K562 (cell line): ENCODE data around the gene IQCN. TPM values are rescaled to one million over a fixed set of nuclear protein-coding genes. Genes with fewer than 3 reads are reported as not detected.

ENCODE experiments used
- ATAC-seq: fragments of 200-7000 bp; cut with Tn5 transposase; 3 replicates; pipeline ENCODE4 v1.9.1; 2020; ENCODE audit warnings: moderate library complexity
- BruUV-seq: library from RNA; stranded (reverse); fragments of 400-500 nt; replicated peaks from 2 replicates; lab custom pipeline; 2021; lab: Mats Ljungman, UMichigan
- CTCF ChIA-PET: fragments of 300-600 bp; formaldehyde crosslinking; extraction: SDS; loops from one replicate; lab custom pipeline; 2021; ENCODE audit warnings: low intra/inter-chr PET ratio; lab: Yijun Ruan, JAX
- POLR2A ChIA-PET: fragments of 300-600, 350-650 bp; sonication (Branson Sonifier 250); formaldehyde crosslinking; extraction: SDS; loops from one replicate; lab custom pipeline; 2021; ENCODE audit warnings: antibody characterized with exemption, inconsistent platforms; lab: Yijun Ruan, JAX
- DNase-seq, 4 experiments: peaks; one replicate each; pipeline versions ENCODE4 v3.0.0 to v3.0.0-alpha.2; 2011 to 2018; ENCODE audit warnings: low spot score in 3 of 4, mixed read lengths in 3 of 4; ENCODE audit errors: extremely low read depth in 1 of 4
- FAIRE-seq: peaks from 2 replicates; lab custom pipeline; 2011; peaks lifted over from hg19 to GRCh38; lab: Jason Lieb, UNC
- H2AFZ ChIP-seq: 2 replicates; pipeline ENCODE4 v1.6.0; 2011; ENCODE audit warnings: low read depth, low read length, control low read depth, inconsistent platforms
- H3K27ac ChIP-seq: fragments of 200-600 bp; 3 replicates; pipeline ENCODE4 v1.8.0; 2011; ENCODE audit warnings: low read depth, mild to moderate bottlenecking, control low read depth, inconsistent platforms, low read length, moderate library complexity, mixed read lengths; ENCODE audit errors: extremely low read depth
- H3K27me3 ChIP-seq, 2 experiments: fragments of 300-600 bp in 1 of 2; 2 replicates in 1 of 2; 3 replicates in 1 of 2; pipeline versions ENCODE4 v1.6.0 to v1.8.0; 2011; ENCODE audit warnings: inconsistent platforms in 2 of 2, low read length in 2 of 2, mild to moderate bottlenecking in 1 of 2, mixed read lengths in 1 of 2, moderate library complexity in 1 of 2; ENCODE audit not compliant: control insufficient read depth in 2 of 2, insufficient read depth in 2 of 2
- H3K36me3 ChIP-seq: fragments of 300-600 bp; 3 replicates; pipeline ENCODE4 v1.8.0; 2011; ENCODE audit warnings: mild to moderate bottlenecking, low read length, inconsistent platforms; ENCODE audit not compliant: control insufficient read depth, insufficient read depth
- H3K4me1 ChIP-seq, 2 experiments: fragments of 200-600 bp in 1 of 2; replicated peaks in 1 of 2; 2 replicates in 1 of 2; 3 replicates in 1 of 2; pipeline versions ENCODE4 v1.5.1 to v1.8.0; 2011; ENCODE audit warnings: inconsistent platforms in 2 of 2, low read length in 2 of 2, mild to moderate bottlenecking in 1 of 2, mixed read lengths in 1 of 2, moderate library complexity in 1 of 2; ENCODE audit not compliant: control insufficient read depth in 2 of 2, insufficient read depth in 2 of 2
- H3K4me2 ChIP-seq: 2 replicates; pipeline ENCODE4 v1.6.1; 2011; ENCODE audit warnings: low read length, control low read depth, inconsistent platforms, mixed read lengths; ENCODE audit not compliant: insufficient read depth
- H3K4me3 ChIP-seq: fragments of 200-600 bp; sonication (generic), shearing (Covaris generic); 2 replicates; pipeline ENCODE4 v1.5.1; 2016; ENCODE audit warnings: control low read depth, inconsistent platforms
- H3K79me2 ChIP-seq: fragments of 200-600 bp; 3 replicates; pipeline ENCODE4 v1.8.0; 2011; ENCODE audit warnings: low read length, inconsistent platforms; ENCODE audit not compliant: control insufficient read depth, insufficient read depth
- H3K9ac ChIP-seq, 2 experiments: 2 replicates each; pipeline versions ENCODE4 v1.6.0 to v1.6.1; 2011; ENCODE audit warnings: low read depth in 2 of 2, low read length in 2 of 2, control low read depth in 1 of 2, inconsistent platforms in 1 of 2, mild to moderate bottlenecking in 1 of 2, mixed read lengths in 1 of 2; ENCODE audit not compliant: insufficient read depth in 1 of 2
- H3K9me1 ChIP-seq: one replicate; pipeline ENCODE4 v1.6.0; 2011; ENCODE audit warnings: inconsistent platforms, mild to moderate bottlenecking, low read length, moderate library complexity; ENCODE audit not compliant: control insufficient read depth, insufficient read depth
- H3K9me3 ChIP-seq: replicated peaks from 2 replicates; pipeline ENCODE4 v1.5.1; 2011; ENCODE audit warnings: low read depth, low read length, inconsistent platforms; ENCODE audit not compliant: control insufficient read depth, insufficient read depth
- H4K20me1 ChIP-seq: replicated peaks from 2 replicates; pipeline ENCODE4 v1.6.1; 2011; ENCODE audit warnings: low read length, inconsistent platforms, mixed read lengths; ENCODE audit not compliant: control insufficient read depth, insufficient read depth
- CREB3 ChIP-seq: fragments of 450-650 bp; conservative IDR thresholded peaks from 2 replicates; pipeline ENCODE4 v1.6.1; 2016; ENCODE audit warnings: missing genetic modification characterization, low read depth, mild to moderate bottlenecking, missing compliant biosample characterization, moderate library complexity
- HDGF ChIP-seq: fragments of 450-650 bp; IDR thresholded peaks from 2 replicates; pipeline ENCODE4 v1.6.1; 2016
- HINFP ChIP-seq: fragments of 450-650 bp; conservative IDR thresholded peaks from 2 replicates; pipeline ENCODE4 v1.6.1; 2016; ENCODE audit warnings: missing genetic modification characterization, low read depth, mild to moderate bottlenecking, control low read depth, missing compliant biosample characterization
- HLTF ChIP-seq: fragments of 450-650 bp; IDR thresholded peaks from 2 replicates; pipeline ENCODE4 v1.6.1; 2016
- HMG20A ChIP-seq: fragments of 450-650 bp; formaldehyde crosslinking; conservative IDR thresholded peaks from 2 replicates; pipeline ENCODE4 v1.4.0; 2020; ENCODE audit warnings: mild to moderate bottlenecking, mixed read lengths
- MCM5 ChIP-seq: fragments of 450-650 bp; IDR thresholded peaks from 2 replicates; pipeline ENCODE4 v1.6.1; 2016; ENCODE audit warnings: low read depth
- NR2F6 ChIP-seq: fragments of 450-650 bp; formaldehyde crosslinking; IDR thresholded peaks from 2 replicates; pipeline ENCODE4 v1.4.0; 2020; ENCODE audit warnings: mild to moderate bottlenecking
- PTRF ChIP-seq: fragments of 450-650 bp; IDR thresholded peaks from 2 replicates; pipeline ENCODE4 v1.6.1; 2016; ENCODE audit warnings: mild to moderate bottlenecking, missing genetic modification characterization, missing compliant biosample characterization
- RCOR1 ChIP-seq, 2 experiments: IDR thresholded peaks; 2 replicates each; pipeline ENCODE4 v1.6.1; 2012; ENCODE audit warnings: low read depth in 2 of 2, low read length in 2 of 2, borderline replicate concordance in 1 of 2, improper control_type of control experiment in 1 of 2
- TBP ChIP-seq: optimal IDR thresholded peaks from 2 replicates; pipeline ENCODE3; 2011; ENCODE audit warnings: low read depth, low read length, improper control_type of control experiment
- VEZF1 ChIP-seq: fragments of 200-800 bp; sonication (Bioruptor generic); IDR thresholded peaks from 2 replicates; pipeline ENCODE4 v1.6.1; 2017; ENCODE audit warnings: missing genetic modification characterization, missing compliant biosample characterization
- ZNF592 ChIP-seq: fragments of 450-650 bp; IDR thresholded peaks from 2 replicates; pipeline ENCODE4 v1.6.1; 2017; ENCODE audit warnings: antibody characterized with exemption, mild to moderate bottlenecking
- WGBS: fragments of 100-300 bp; shearing (Covaris generic); methylation state at CpG from one replicate; pipeline ENCODE4 v1.1.6; 2016; ENCODE audit warnings: low coverage, mixed read lengths; ENCODE audit not compliant: insufficient coverage; ENCODE audit errors: missing lambda C conversion rate; 5-methylcytosine and 5-hydroxymethylcytosine counted together
- in situ Hi-C: fragments of 300-500 bp; cut with MboI; formaldehyde crosslinking; loops from 4 replicates; pipeline ENCODE4 v1.15.0; 2018; ENCODE audit warnings: inconsistent platforms, mixed read lengths
- intact Hi-C: fragments of 100-400 bp; cut with micrococcal nuclease; formaldehyde crosslinking; loops from 2 replicates; pipeline ENCODE4 v1.14.2; 2022
- polyA plus RNA-seq, 8 experiments: library from polyadenylated mRNA; depleted of rRNA in 4 of 8; stranded (reverse) in 5 of 8; unstranded in 3 of 8; fragments of >200 nt; fragmentation: Nextera tagmentation in 2 of 8; fragmentation: Illumina TruSeq in 1 of 8; extraction: Ambion mirVana in 2 of 8; extraction: Trizol in 1 of 8; gene quantifications; 2 replicates each; pipeline versions ENCODE4 v1.2.1 to v1.2.3, GENCODE V29; 2011 to 2014; ENCODE audit warnings: inconsistent platforms in 1 of 8, missing spikeins in 1 of 8
- total RNA-seq, 7 experiments: library from RNA; depleted of rRNA in 6 of 7; stranded (reverse); fragments of >200 nt in 6 of 7; fragmentation: Illumina TruSeq in 2 of 7; extraction: Trizol in 2 of 7; gene quantifications; 2 replicates each; pipeline versions ENCODE4 v1.2.1 to v1.2.3, GENCODE V29; 2011 to 2021; ENCODE audit warnings: low replicate concordance in 1 of 7

Gene IQCN
- total and polyA plus RNA-seq, 9 of the 15 experiments (the other 6 are each of a cell fraction or from before 2014, with no cell fraction given), result 0.01 to 0.07 (median 0.04) TPM; not detected in 3

- Histone ChIP-seq H3K4me3 (peak overlapping the region; percentile 28), H3K4me1 (peaks cover 30 to 76% of the 10 kb centered on the region in 2 experiments), H4K20me1 (no peaks in the 10 kb centered on the region), H3K27ac (peak overlapping the region; percentile 81), H3K9me1 (no peaks in the 10 kb centered on the region), H3K36me3 (peaks cover 40% of the 10 kb centered on the region; the same call in 1 of the 3 replicates), H3K4me2 (peak overlapping the region; percentile 67), H2AFZ (peak overlapping the region; percentile 42), H3K79me2 (no peaks in the 10 kb centered on the region; the same call in 2 of the 3 replicates), H3K9me3 (no peaks in the 10 kb centered on the region), H3K27me3 (no peaks in the 10 kb centered on the region), H3K9ac (peak overlapping the region; percentile 75 to 92)
- POLR2A ChIA-PET, result interaction anchor here (0.6 to 5.5 kb wide), 15 partner anchors 10 to 1046 kb away, joined by 3 to 79 read pairs (median 4); partner anchors contain the start of genes GDF15, JUND and LSM4
- BruUV-seq, result TSS peak; percentile 97
- intact Hi-C loops, result loop anchor here (2.0 kb wide), 1 partner anchor 24 kb away; the partner anchor contains the start of gene JUND
- ATAC-seq, result peak; percentile 95
- peak; percentile 90 for FAIRE-seq
- WGBS, result 5% methylated on average over 27 of the region's 29 CpGs
- in situ Hi-C loops, result no loop called here
- CTCF ChIA-PET, result interaction anchor here (0.6 kb wide), 1 partner anchor 33 kb away, joined by 4 read pairs; no protein-coding TSS in a partner anchor
- DNase-seq, result peak; percentile 87 to 93 (median 90)
- no peak for TF ChIP-seq HDGF
- peak; percentile 73 for TF ChIP-seq TBP
- TF ChIP-seq HINFP (tag), result no peak
- TF ChIP-seq HMG20A (CRISPR knock-in tag), result no peak
- TF ChIP-seq VEZF1 (CRISPR knock-in tag), result peak; percentile 86
- TF ChIP-seq HLTF, result peak; percentile 89; the same call in 1 of the 2 replicates
- TF ChIP-seq NR2F6 (CRISPR knock-in tag), result no peak
- TF ChIP-seq RCOR1 (IDR thresholded peaks at IDR 0.05; ENCODE audit: borderline replicate concordance in 1 of 2, low read depth in 2 of 2, low read length in 2 of 2), result no peak
- no peak for TF ChIP-seq MCM5
- TF ChIP-seq ZNF592, result peak; percentile 88
- no peak for TF ChIP-seq PTRF (tag)
- no peak; the same call in 1 of the 2 replicates for TF ChIP-seq CREB3 (tag)
Observed at GRCh38 chr19:18304458-18305310, 30.4 kb upstream of the IQCN start.
